Omental fat pad (tissue), 4 donors: ENCODE measurements around the gene PACSIN2. TPM values are rescaled to one million over a fixed set of nuclear protein-coding genes. Genes with fewer than 3 reads are reported as not detected.

Experiments used
- ATAC-seq: fragments of 150-250 bp; one replicate; pipeline ENCODE4 v1.9.1; 2016; ENCODE audit warnings: mild to moderate bottlenecking, moderate library complexity; ENCODE audit not compliant: low FRiP score
- DNase-seq: peaks from one replicate; pipeline ENCODE4 v3.0.0-alpha.2; 2019; ENCODE audit warnings: low spot score
- total RNA-seq, 4 donors: library from RNA; depleted of rRNA; stranded (reverse); fragments of >200 nt; gene quantifications; one replicate each; pipeline ENCODE4 v1.1.0, GENCODE V29; 2016
- TF ChIP-seq, protein P1 (sequence below), 3 donors: fragments of 450-650 bp; IDR thresholded peaks; one replicate each; pipeline ENCODE4 v1.5.1; 2016 to 2017; ENCODE audit warnings: antibody characterized with exemption in 3 of 3, mild to moderate bottlenecking in 3 of 3, moderate library complexity in 2 of 3

Gene PACSIN2
- total RNA-seq, 4 donors from 2014 or later: 39.0 to 111 (median 51.3) TPM

GRCh38 chr22:42893371-42894150 is 121.4 kb downstream of the PACSIN2 start:
- DNase-seq (no peak), ATAC-seq (no peak)
- TF ChIP-seq, protein P1, sequence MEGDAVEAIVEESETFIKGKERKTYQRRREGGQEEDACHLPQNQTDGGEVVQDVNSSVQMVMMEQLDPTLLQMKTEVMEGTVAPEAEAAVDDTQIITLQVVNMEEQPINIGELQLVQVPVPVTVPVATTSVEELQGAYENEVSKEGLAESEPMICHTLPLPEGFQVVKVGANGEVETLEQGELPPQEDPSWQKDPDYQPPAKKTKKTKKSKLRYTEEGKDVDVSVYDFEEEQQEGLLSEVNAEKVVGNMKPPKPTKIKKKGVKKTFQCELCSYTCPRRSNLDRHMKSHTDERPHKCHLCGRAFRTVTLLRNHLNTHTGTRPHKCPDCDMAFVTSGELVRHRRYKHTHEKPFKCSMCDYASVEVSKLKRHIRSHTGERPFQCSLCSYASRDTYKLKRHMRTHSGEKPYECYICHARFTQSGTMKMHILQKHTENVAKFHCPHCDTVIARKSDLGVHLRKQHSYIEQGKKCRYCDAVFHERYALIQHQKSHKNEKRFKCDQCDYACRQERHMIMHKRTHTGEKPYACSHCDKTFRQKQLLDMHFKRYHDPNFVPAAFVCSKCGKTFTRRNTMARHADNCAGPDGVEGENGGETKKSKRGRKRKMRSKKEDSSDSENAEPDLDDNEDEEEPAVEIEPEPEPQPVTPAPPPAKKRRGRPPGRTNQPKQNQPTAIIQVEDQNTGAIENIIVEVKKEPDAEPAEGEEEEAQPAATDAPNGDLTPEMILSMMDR (IDR thresholded peaks at IDR 0.05): no peak

- no peak for DNase-seq
- no peak for ATAC-seq
- TF ChIP-seq, protein P1 (IDR thresholded peaks at IDR 0.05): no peak
Measured at GRCh38 chr22:42892571-42893316, 122.2 kb downstream of the PACSIN2 start.

DNA sequence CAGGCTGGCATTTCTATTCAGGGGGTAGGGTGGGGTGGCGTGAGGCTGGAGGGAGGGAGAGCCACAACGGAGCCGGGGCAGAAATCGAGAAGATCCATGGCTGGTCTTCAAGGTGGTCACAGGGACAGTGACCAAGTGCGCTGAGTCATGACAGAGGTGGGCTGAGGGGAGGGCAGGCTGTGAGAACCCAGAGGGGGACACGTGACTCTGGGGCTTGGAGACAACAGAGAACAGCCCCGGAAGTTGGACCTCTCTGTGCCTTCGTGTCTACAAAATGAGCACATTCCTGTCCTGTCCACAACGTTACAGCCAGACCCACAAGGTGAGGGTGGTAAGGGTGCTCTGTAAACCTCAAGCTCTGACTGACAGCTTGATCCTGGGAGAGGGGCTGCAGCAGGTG is 122.8 kb downstream of the PACSIN2 start:
- TF ChIP-seq, protein P1 (IDR thresholded peaks at IDR 0.05): no peak
- DNase-seq (no peak), ATAC-seq (no peak)

DNA sequence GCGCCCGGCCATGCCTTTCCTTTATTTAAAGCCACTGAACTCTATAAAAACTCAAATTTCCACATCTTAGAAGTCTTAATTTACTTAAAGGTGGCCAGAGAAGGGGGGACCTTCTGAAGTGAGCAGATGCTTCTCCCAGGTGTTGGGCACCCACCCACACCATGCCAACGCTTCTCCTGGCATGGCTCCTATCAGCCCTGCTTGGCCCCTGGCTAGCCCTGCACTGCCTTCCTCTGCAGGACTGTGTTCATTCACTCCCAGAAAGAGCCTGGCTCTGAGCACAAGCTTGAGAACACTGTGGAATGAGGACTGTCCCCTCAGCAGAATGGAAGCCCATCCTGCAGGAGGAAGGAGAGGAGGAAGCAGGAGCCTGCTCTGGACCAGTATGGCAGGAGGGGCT is 123.3 kb downstream of the PACSIN2 start:
- DNase-seq: no peak
- TF ChIP-seq, protein P1 (IDR thresholded peaks at IDR 0.05): no peak
- ATAC-seq: no peak

GRCh38 chr22:42891008-42891407 is 123.9 kb downstream of the PACSIN2 start:
- DNase-seq (no peak), ATAC-seq (no peak)
- TF ChIP-seq, protein P1 (IDR thresholded peaks at IDR 0.05): no peak

- ATAC-seq: no peak
- TF ChIP-seq, protein P1 (IDR thresholded peaks at IDR 0.05): no peak
- DNase-seq: no peak
Measured at GRCh38 chr22:42889304-42889703, 125.6 kb downstream of the PACSIN2 start.
